ENCODE data around the gene SYT8. TPM values are rescaled to one million over a fixed set of nuclear protein-coding genes. Genes with fewer than 3 reads are reported as not detected.

SYT8 gene
- total RNA-seq, 2 donors from 2014 or later, result 1.7 to 4.1 TPM

- Histone ChIP-seq H3K4me3 (no peak overlapping the region), H3K36me3 (no peaks in the 10 kb centered on the region), H3K27ac (no peak overlapping the region), H3K27me3 (replicated peaks; ENCODE audit: insufficient read depth) (no peaks in the 10 kb centered on the region), H3K4me1 (replicated peaks) (no peaks in the 10 kb centered on the region), H3K9me3 (no peaks in the 10 kb centered on the region)
- 75% methylated on average over 23 of the region's 29 CpGs for WGBS
- no peak for TF ChIP-seq CTCF (IDR thresholded peaks at IDR 0.05)
- TF ChIP-seq POLR2AphosphoS5 (IDR thresholded peaks at IDR 0.05), result no peak
- no peak for TF ChIP-seq POLR2A (IDR thresholded peaks at IDR 0.05)
- DNase-seq (ENCODE audit: low spot score), result no peak
- intact Hi-C loops (cut with DNase I), result no loop called here
These were observed 7.6 kb downstream of the SYT8 start for GRCh38 chr11:1842149-1843097.

DNA sequence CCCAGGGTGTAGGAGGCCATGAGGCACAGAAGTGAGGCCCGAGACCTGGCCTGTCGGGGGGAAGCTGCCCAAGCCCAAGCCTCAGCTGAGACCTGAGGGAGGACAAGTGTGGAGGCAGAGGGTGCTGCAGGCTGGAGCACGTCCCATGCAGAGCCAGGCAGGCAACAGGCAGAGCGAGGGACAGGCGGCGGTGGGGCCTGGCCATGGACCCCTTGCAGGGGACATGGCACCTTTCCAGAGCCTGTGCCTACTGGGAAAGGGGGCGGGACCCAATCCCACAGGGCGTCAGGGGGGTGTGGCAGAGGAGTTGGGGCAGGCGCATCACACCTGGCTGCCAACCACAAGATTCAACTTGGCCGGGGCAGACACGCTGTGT lies 8.3 kb downstream of the SYT8 start:
- H3K9me3 ChIP-seq, result no peaks in the 10 kb centered on the region
- no peak for DNase-seq (ENCODE audit: low spot score)
- H3K4me3 ChIP-seq, result no peak overlapping the region
- H3K27me3 ChIP-seq (replicated peaks; ENCODE audit: insufficient read depth), result no peaks in the 10 kb centered on the region
- intact Hi-C loops (cut with DNase I), result no loop called here
- no peaks in the 10 kb centered on the region for H3K36me3 ChIP-seq
- TF ChIP-seq CTCF (IDR thresholded peaks at IDR 0.05) (no peak), POLR2A (IDR thresholded peaks at IDR 0.05) (no peak), POLR2AphosphoS5 (IDR thresholded peaks at IDR 0.05) (no peak)
- no peak overlapping the region for H3K27ac ChIP-seq
- H3K4me1 ChIP-seq (replicated peaks), result no peaks in the 10 kb centered on the region
- 66% methylated on average over 10 of the region's 11 CpGs for WGBS

DNA sequence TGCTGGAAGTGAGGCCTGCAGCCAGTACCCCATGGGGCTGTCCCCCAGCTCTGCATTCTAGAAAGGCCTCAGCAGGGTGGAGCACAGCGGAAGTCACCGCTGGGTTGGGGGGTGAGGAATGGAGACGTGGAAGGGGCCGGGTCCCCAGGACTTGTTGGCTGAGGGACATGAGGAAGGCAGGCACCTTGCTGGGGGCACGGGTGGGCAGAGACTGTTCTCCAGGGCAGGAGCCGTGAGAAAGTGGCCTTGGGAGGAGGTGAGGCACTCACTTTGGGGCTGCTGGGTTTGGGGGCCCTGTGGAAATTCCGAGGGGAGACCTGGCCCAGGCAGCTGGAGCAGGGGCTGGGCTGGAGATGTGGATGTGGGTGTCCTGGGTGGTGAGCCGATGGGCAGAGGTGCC lies 9.0 kb downstream of the SYT8 start:
- WGBS, result 80% methylated on average over 8 of the region's 8 CpGs
- Histone ChIP-seq H3K36me3 (no peaks in the 10 kb centered on the region), H3K27me3 (replicated peaks; ENCODE audit: insufficient read depth) (no peaks in the 10 kb centered on the region), H3K4me1 (replicated peaks) (no peaks in the 10 kb centered on the region), H3K4me3 (no peak overlapping the region), H3K9me3 (no peaks in the 10 kb centered on the region), H3K27ac (no peak overlapping the region)
- intact Hi-C loops (cut with DNase I), result no loop called here
- TF ChIP-seq CTCF (IDR thresholded peaks at IDR 0.05), result no peak
- no peak for TF ChIP-seq POLR2A (IDR thresholded peaks at IDR 0.05)
- no peak for TF ChIP-seq POLR2AphosphoS5 (IDR thresholded peaks at IDR 0.05)
- DNase-seq (ENCODE audit: low spot score), result no peak

DNA sequence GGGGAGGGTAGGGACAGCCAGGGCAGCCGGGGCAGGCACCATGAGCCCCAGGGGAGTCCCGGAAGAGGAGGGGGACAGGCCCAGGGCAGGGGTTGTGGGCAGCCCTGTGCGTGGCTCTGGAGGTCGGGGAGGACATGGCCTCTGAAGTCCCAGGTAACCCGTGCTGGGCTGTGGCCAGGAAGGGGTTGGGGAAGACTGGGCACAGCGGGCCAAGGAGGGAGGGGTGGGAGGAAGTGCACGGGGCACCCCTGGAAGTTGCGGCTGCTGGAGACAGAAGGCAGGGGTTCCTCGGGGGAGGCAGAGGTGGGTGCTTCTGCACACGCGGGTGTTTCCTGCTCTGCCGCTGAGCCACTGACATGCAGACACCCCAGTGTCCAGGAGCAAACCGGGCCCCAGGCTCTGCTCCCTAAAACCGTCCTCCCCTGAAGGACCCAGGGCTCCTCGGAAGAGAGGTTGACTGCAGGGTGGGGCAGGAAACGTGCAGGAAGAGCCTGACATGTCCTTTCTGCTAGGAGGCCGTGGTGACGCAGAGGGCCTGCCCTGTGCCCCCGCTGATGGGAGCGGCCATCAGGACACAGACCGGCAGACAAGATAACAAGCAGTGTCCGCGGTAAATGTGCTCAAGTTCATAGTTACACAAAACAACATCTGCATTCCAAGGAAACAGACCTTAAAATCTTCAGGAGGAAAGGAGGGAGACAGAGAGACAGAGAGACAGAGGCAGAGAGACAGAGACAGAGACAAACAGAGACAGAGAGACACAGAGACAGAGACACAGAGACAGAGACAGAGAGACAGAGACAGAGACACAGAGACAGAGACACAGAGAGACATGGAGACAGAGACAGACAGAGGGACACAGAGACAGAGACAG lies 9.7 kb downstream of the SYT8 start:
- Histone ChIP-seq H3K27me3 (replicated peaks; ENCODE audit: insufficient read depth) (no peaks in the 10 kb centered on the region), H3K4me3 (no peak overlapping the region), H3K4me1 (replicated peaks) (no peaks in the 10 kb centered on the region), H3K27ac (no peak overlapping the region), H3K9me3 (no peaks in the 10 kb centered on the region), H3K36me3 (no peaks in the 10 kb centered on the region)
- WGBS, result 72% methylated on average over 23 of the region's 23 CpGs
- intact Hi-C loops (cut with DNase I), result no loop called here
- TF ChIP-seq POLR2AphosphoS5 (IDR thresholded peaks at IDR 0.05) (no peak), CTCF (IDR thresholded peaks at IDR 0.05) (no peak), POLR2A (IDR thresholded peaks at IDR 0.05) (no peak)
- DNase-seq (ENCODE audit: low spot score), result no peak

All from prostate gland (tissue), 2 donors.